NK-92 treated with Interleukin-12 subunit alpha and Interleukin-12 subunit beta, amount 100 ng/mL, for 24 hours (cell line): Measurements from ENCODE around the gene PATZ1.

Experiments
- DNase-seq: peaks from one replicate; lab custom pipeline; 2025; lab: John Stamatoyannopoulos, UW

The PATZ1 gene

GRCh38 chr22:31313366-31314147, 32.6 kb downstream of the PATZ1 start:
- DNase-seq = no peak

GRCh38 chr22:31308181-31308580, 38.0 kb downstream of the PATZ1 start:
- DNase-seq = no peak

DNA sequence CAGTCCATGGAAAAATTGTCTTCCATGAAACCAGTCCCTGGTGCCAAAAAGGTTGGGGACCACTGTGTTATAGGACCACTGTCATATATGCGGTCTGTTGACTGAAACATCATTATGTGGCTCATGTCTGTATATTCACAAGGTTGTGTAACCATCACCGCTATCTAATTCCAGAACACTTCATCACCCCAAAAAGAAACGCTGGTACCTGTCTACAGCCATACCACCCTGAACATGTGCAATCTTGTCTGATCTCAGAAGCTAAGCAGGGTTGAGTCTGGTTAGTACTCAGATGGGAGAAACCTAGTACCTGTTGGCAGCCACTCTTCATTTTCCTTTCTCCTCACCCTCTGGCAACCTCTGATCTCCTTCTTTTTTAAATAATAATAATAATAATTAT, 41.0 kb downstream of the PATZ1 start:
- DNase-seq = no peak

DNA sequence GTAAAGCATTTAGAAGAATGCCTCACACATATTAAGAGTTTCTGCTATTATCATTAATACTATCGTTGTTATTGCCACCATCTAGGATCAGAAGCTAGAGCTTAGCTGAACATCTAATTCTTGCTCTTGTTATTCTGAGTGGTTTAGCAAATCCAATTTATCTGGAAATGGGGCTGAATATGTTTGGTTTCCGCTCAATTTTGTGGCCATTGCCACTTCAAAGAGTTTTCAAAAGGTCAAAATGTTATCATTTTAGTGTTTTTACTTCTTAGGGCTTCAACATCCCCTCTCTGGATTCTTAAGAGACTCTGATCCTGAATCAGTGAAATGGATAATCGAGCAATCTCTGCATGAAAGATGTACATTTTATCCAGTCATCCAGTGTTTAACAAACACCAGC, 43.6 kb downstream of the PATZ1 start:
- DNase-seq = no peak

GRCh38 chr22:31302006-31302405, 44.1 kb downstream of the PATZ1 start:
- DNase-seq = no peak

DNA sequence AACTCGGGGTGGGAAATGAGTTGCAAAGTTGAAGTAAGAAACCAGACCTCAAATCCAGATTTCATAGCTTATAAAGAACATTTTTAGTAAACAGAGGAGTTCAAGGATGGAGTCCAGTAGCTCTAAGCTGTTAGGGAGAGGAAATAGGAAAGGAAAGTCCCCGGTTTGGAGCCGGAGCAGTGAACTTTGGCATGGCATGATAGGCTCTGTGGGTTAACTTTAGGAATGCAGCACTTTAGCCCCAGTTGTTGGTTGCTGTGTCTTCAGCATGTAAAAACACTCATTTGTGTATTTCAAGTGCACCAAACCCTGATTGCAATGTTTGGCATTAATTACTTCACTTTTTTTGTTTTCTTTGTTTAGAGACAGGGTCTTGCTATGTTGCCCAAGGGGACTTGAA, 45.2 kb downstream of the PATZ1 start:
- DNase-seq = no peak

DNA sequence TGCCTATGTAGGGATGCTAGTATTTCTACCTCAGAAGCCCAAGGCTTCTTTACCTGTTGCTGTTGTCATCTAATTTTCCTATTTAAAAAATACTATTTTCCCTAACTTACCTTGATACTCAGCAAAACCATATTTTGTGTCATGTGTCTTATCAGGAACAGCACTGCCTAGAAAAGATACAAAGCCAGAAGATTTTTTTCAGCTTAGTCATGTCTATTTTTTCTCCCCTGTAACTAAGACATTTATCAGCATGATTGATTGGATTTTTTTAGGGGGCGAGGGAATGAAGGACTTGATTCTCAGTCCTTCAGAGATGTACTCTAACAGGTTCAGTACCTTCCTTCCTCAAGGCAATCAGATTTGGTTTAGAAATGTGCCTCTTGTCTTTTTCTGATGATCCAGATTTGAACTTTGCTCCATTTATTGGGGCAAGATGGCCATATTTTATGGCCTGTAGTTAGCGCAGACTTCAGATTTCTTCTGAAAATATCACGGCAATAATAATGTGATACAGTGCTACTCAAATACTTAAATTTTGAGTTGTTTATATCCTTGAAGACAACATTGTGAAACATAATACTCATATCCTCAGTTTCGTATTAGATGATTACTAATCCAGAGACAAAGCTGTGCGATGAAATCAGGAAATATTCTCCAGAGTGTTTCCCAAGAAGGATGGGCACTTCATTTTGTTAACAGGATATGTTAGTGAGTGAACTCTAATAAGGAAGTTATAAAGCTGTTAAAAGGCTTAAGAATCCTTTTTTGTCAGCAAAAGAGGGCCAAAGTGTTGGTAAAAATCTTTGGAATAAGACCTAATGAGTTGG, 50.1 kb downstream of the PATZ1 start:
- DNase-seq = no peak

DNA sequence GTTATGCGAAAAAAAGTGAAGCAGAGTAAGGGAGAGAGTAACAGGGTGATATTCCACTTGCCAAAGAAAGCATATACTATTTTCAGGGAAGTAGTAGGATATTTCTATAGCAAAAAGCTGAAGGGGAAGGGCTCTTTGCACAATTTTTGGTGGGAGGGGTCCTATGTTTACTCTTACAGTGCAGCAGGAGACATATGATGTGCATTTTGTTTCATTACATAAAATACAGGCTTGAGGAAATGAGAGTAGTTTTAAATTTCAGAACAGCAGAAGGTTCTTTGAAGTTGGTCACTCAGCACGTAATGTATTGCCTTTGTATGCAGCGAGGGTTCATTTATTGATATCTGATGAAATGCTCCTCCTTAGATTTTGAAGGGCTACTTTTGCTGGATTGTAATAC, 50.8 kb downstream of the PATZ1 start:
- DNase-seq = no peak

DNA sequence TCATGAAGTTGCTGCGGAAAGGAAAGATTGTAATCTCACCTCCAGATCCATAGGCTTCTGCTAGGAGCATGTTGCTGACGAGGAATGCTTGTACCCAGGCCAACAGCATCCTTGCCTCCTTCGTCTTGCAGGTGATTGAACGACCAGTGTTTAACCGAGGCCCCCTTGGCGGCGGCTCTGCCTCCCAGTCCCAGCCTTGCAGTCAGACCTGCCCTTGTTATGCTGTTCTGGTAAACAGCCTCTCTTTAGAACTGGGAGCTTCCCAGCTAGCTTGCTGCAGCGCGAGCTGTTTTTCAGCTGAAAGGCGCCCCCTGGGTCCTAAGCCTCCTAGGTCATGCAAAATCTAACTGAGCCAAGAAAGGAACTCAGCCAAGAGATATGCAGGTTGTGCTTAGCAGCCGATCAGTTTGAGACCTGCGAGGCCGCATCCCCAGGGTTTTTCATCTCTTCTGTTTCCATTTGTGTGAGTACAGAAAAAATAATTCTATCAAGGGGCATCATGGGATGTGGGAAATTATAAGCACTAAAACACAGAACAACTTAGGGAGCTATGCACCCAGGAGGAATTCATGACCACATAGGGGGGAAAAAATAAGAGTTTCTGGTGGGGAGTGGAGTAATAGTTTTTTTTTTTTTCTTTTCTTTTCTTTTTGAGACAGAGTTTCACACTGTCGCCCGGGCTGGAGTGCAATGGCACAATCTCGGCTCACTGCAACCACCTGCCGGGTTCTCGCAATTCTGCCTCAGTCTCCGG, 53.7 kb downstream of the PATZ1 start, which contains the start of gene PIK3IP1:
Gene PIK3IP1 (minus strand): TSS at position 253 of the 754 bp plus-strand sequence. CDS start 144 bp downstream, at position 109.
- peak; percentile 58 for DNase-seq

GRCh38 chr22:31291481-31292235, 54.5 kb downstream of the PATZ1 start:
- DNase-seq = no peak

- peak; percentile 82 for DNase-seq
These were observed 55.4 kb downstream of the PATZ1 start for GRCh38 chr22:31290494-31291471.

GRCh38 chr22:31289344-31289743, 56.8 kb downstream of the PATZ1 start:
- no peak for DNase-seq

GRCh38 chr22:31288496-31289240, 57.5 kb downstream of the PATZ1 start:
- DNase-seq = no peak

DNA sequence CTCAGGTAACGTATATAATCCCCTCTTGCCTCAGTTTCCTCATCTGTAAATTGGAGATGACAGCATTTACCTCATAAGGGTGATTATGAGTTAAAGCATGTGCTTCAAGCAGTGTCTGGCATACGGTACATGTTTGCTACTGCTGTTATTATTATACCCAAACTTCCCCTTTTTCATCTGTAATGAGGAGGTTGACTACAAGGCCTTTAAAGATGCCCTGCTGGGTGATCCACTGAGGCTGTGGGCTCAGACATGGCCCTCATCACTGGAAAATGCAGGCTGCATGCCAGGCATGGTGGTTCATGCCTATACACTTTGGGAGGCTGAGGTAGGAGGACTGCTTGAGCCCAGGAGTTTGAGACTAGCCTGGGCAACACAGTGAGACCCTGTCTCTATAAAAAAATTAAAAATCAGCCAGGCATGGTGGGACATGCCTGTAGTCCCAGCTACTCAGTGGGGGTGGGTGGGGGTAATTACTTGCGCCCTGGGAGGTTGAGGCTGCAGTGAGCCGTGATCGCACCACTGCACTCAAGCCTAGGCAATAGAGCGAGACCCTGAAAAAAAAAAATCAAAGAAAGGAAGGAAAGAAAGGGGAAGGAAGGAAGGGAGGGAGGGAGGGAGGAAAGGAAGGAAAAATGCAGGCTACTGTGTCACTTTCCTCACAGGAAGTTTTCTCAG, 58.2 kb downstream of the PATZ1 start:
- no peak for DNase-seq

GRCh38 chr22:31286360-31287255, 59.5 kb downstream of the PATZ1 start:
- DNase-seq = peak; percentile 11

DNA sequence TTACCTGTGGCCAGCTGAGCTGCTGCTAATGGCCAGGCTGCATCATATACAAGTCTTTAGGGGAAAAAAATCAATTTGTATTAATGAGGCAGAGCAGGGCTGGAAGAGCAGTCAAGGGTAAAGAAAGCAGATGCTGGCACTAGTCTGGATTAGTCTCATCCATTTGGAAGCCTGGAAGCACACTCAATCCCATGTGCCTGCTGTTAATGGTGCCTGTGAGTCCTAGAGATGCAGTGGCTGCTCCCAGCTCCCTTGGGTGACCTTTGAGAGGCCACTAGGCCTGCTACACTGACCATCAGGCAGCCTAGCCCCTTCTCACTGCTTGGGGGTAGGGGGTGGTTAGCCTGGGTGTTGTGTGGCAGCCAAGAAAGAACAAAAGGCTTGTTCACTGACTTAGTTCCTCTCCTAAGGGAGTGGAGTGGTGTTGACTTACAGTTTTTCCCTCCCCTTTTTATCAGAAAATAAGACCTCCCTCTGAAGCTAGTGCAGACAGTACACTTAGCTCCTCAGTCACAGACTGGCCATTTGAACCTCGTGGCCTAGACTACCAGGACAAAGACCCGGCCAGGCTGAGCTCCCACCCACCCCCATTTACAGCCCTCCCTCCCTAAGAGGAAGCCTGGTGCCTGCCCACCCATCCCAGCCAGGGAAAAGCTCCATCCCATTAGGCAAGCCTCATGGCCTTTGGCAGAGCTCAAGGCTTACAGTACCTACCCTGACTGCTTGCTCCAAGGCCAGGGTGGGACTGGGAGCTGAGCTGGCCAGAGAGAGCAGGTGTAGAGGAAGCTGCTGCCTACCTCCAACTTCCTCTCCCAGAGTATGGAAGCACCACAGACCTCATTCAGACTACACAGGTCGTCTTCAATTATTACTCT, 61.6 kb downstream of the PATZ1 start:
- DNase-seq = no peak
